ENCODE results near the gene TBX21.

Gene TBX21

DNA sequence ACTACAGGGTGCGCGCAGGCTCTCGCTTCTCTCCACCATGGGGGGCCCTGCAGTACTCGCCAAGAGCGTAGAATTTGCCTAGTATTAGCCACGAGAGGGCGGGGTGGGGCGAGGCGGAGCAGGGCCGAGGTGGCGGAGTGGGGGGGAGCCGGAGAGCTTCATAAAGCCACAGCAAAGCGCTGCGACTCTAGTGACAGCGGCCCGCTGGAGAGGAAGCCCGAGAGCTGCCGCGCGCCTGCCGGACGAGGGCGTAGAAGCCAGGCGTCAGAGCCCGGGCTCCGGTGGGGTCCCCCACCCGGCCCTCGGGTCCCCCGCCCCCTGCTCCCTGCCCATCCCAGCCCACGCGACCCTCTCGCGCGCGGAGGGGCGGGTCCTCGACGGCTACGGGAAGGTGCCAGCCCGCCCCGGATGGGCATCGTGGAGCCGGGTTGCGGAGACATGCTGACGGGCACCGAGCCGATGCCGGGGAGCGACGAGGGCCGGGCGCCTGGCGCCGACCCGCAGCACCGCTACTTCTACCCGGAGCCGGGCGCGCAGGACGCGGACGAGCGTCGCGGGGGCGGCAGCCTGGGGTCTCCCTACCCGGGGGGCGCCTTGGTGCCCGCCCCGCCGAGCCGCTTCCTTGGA lies at the start of gene TBX21:
Gene TBX21, plus strand, starts transcription at position 190 of the 627 bp plus-strand sequence. Its CDS starts 219 bp downstream, at position 409.
- peak; percentile 92 for ATAC-seq

- ATAC-seq: no peak
Measured at GRCh38 chr17:47684025-47684424, 49.0 kb upstream of the TBX21 start.

DNA sequence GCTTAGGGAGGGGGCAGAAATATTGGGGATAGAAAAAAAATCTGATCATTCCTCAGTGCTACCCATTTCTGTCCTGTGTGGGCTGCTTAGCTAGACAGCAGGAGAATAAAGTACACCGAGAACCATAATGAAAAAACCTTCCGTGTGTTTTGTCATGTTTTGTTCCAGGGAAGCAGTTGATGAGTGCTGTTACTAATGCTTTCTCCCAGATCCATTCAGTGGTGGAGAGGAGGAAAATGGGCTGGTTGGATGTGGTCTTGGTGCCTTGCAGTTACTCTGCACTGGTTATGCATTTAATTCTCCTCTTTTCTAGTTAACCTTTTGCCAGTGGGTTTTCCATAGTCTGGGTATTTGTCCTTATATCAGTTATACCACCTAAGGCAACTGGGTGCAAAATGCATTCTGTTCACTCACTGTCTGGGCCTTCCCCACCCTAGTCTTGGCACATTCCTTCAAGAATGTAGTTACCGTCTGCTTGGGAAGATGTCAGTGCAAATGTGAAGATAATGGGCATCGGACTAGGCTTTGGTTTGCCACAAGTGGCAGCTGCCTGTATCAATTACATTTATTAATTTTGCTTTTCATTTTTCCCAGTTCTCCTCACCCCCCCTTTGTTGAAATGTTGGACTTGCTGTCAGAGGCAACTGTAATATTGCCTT lies 48.4 kb upstream of the TBX21 start:
- no peak for ATAC-seq

GRCh38 chr17:47685556-47686275 lies 47.3 kb upstream of the TBX21 start:
- ATAC-seq: no peak

GRCh38 chr17:47686276-47686635 lies 46.8 kb upstream of the TBX21 start:
- ATAC-seq: no peak

GRCh38 chr17:47686664-47687327 lies 46.2 kb upstream of the TBX21 start:
- no peak for ATAC-seq

DNA sequence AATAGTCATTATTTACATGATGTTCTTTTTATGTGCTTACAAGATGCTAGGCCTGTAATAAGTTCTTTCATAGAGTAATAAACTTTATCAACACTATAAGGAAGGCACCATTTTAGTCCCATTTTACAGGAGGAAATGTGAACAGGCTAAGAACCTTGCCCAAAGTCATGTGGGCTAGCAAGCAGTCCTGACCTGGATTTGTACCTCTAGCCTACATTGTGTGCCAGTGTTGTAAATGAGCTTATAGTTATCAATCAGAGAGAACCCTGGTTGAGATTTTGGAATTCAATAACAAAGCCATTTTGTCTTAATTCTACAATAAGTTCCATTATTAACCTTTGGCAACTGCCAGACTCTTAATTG lies 45.7 kb upstream of the TBX21 start:
- ATAC-seq: no peak

GRCh38 chr17:47687748-47688147 lies 45.3 kb upstream of the TBX21 start:
- ATAC-seq: no peak

DNA sequence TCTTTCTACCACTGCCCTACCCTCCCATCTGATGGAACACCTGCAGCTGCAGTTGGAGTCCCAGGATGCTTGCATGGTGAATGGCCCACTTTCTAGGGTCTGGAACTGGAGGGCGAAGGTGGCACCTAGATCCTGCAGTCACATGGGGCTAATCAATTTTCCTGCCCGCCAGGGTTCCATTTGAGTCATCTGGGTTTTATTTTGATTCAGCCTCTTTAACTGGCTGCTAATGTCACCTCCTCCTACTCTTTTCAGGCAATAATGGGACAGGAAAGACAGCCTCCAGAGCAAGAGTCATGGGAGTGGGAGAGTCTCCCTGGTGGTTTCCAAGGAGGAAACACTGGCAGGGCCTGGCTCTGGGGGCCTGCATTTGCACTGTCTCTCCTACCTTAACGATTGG lies 42.9 kb upstream of the TBX21 start:
- no peak for ATAC-seq

- no peak for ATAC-seq
Measured at GRCh38 chr17:47692137-47692894, 40.7 kb upstream of the TBX21 start.

- ATAC-seq: no peak
Measured at GRCh38 chr17:47692895-47693730, 39.9 kb upstream of the TBX21 start.

DNA sequence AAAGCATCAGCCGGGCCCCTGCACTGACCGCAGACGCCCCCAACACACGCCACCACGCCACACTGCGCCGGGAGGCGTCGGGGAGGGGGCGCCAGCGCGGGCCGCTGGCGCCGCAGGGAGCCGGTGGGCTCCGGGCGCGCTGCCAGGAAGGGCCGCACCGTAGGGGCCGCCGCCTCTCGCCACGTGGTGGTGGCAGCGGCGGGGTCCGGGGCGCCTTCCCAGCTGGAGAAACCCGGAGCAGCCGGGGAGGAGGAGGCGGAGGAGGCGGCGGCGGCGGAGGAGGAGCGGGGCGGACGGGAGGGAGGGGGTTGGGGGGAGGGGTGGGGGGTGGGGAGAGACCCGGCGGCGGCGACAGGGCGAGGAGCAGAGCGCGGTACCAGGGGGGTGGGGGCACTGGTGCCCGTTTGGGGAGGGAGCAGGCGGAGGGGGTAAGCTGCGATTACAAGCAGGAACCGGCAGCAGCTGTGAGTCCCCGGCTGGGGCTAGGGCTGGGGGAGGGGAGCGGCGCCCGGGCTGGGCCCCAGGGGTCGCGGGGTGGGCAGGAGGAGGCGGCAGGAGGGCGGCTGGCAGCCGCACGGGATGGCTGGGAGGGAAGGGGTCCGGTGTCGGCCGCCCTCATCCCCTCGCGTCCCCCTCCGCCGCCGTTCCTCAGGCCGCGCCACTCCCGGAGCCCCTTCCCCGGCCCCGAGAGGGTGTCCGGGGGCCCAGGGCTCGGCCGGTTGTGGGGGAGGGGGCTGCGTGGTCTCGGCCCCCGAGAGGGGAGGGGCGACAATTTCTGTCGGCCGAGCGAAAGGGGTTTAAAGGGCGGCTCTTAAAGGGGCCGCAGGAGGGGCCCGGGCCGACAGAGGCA lies 39.1 kb upstream of the TBX21 start, which contains the start of gene TBKBP1:
Gene TBKBP1, plus strand, starts transcription at position 431 of the 850 bp plus-strand sequence. CDS start 1,952 bp downstream, outside the sequence.
- peak; percentile 34 to 37 for ATAC-seq

DNA sequence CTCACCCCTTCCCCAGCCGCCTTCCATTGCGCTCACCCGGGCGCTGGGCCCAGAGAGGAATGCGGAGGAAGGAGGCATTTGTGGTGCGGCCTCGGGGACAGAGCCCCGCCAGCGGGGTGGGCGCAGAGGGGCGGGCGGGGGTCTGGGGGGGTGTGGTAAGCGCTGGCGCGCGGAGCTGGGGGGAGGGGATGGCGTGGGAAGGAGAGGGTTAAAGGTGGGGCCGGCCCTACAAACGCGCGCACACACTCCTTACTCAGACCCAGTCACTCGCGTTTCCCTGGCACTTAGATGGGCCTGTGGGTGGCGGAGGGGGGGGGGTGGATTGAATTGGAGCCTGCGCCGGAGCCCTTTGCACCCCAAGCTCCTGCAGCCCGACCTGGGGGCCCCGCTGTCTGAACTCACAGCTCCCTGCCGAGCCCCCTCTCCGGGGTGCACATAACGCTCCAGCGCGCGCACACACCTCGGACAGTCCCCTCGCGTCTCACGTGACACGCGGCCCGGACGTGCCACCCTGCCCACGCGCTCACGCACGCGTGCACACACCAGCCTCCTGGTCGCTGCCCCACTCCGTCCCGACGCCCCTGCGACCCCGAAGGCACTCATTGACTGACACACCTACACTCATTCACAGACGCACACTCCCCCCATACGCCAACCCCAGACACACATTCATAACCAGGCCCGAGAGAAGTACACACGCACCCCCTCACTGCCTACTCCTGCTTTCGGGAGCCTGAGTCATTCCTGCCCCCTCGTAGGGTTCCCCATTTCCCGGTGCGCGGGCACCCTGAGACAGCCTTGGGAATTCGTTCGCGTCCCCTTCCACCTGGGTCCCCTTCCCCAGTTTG lies 38.2 kb upstream of the TBX21 start:
- peak; percentile 68 to 69 for ATAC-seq

GRCh38 chr17:47695429-47696376 lies 37.3 kb upstream of the TBX21 start:
- ATAC-seq: no peak

GRCh38 chr17:47696717-47697642 lies 36.1 kb upstream of the TBX21 start:
- ATAC-seq: no peak

DNA sequence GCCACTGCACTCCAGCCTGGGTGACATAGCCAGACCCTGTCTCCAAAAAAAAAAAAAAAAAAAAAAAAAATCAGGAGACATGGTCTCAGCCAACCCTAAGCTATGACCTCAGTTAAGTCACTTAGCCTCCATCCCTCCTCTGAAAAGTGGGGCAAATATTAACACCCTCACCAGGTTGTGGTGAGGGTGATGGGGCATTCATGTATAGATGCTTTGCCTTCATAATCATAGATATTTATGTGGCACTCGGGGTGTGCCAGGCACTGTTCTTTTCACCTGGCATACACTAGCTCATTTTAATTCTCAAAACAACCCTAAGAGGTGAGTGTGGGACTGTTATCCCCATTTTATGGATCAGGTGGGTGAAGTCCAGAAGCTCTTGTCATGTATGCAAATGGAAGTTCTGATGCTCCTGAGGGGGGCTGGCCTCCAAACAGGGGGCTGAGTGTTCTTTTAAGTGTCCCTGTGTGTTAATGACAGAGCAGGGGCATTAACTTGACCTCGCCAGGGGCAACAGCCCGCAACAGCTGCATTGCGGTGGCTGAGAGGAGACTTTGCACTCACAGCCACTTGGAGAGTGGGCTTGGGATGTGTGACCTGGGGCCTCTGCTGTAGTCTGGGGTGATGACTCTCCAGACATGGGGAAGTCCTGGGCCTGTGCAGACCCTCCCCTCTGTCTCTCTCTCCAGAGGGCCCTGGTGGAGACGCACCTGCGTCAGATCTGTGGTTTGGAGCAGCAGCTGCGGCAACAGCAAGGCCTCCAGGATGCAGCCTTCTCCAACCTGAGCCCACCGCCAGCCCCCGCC lies 34.9 kb upstream of the TBX21 start:
- ATAC-seq: no peak

All from activated CD4-positive, CD25-positive, alpha-beta regulatory T cell treated with anti-CD3 and anti-CD28 coated beads, Interleukin-2, amount 50 U/mL, for 24 hours (primary cell).